ENCODE data around the gene CDH23.

CDH23 gene

GRCh38 chr10:71782221-71782916 is 385.6 kb downstream of the CDH23 start:
- no peak for FAIRE-seq

DNA sequence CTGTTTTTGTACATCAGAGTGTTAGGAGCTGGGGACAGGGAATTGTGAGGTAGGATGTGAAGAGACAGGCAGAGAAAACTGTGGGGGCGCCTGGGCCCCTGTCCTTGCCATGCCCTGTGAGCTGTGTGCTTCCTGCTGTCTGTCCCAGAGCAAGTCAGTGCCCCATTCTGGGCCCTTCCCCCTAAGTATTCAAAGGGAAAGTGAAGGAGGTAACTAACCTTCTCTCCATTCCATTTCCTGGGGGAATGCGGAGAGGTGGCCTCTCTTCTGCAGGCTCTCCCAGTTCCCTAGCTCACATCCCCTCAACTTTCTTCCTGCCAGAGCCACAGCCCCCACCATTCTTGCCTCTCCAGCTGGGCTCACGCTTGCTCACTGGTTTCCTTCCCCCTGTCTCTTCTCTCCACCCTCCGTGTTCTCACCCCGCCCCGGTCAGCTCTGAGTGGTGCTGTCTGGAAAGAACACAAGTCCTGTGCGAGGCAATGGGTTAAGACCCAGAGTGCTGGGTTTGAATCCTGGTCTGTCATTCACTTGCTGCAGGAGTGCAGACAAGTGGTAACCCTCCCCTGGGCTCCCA is 386.3 kb downstream of the CDH23 start:
- FAIRE-seq = no peak

DNA sequence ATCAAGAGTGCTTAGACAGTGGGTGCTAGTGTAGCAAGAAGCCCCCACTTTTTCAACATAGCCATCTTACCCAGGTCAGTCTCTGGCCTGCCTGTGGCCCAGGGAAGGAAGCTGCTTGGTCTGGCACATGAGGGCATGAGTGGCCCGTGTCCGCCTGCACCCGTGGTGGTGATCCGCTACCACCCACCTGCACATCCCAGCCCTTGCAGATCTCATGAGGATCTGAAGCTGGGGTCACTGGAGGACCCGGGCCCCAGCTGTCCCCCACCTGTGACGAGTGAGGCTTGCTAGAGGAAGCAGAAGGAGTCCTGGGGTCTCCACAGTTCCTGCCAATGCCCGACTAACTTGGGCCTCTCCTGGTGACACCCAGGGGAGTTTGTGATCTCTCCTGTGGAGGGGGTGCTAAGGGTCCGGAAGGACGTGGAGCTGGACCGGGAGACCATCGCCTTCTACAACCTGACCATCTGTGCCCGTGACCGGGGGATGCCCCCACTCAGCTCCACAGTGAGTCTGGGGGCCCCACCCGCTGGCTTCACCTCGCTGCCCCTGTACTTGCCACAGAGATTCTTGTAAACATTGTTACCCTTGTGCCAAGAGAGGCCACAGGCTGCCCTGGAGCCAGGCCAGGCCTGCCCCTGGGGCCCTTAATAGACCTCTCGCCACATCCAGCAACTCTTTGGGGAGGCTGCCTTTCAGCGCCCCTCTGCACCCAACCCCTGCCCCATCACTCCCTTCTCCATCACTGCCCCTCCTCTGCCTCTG is 387.4 kb downstream of the CDH23 start:
- no peak for FAIRE-seq

GRCh38 chr10:71784679-71785272 is 388.1 kb downstream of the CDH23 start:
- FAIRE-seq = no peak

GRCh38 chr10:71788954-71789353 is 392.2 kb downstream of the CDH23 start:
- FAIRE-seq = no peak

DNA sequence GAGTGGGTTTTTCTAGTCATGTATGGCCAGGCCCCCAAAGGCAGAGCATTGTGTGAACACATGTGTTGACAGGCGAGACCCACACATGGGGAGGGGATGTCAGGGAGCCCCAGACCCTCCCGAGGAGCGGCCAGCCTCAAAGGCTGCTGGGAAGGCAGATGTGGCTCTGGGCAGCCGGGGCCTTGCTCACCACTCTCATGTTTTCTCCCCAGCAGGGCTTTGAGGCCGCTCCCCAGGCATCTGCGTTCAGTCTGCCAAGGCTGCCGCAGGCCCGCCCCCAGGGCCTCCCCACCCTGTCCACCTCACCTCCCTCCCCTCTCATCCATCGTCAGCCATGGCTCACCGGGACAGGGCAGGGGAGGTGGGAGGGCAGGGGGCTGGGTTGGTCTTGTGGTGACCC is 393.2 kb downstream of the CDH23 start:
- no peak for FAIRE-seq

DNA sequence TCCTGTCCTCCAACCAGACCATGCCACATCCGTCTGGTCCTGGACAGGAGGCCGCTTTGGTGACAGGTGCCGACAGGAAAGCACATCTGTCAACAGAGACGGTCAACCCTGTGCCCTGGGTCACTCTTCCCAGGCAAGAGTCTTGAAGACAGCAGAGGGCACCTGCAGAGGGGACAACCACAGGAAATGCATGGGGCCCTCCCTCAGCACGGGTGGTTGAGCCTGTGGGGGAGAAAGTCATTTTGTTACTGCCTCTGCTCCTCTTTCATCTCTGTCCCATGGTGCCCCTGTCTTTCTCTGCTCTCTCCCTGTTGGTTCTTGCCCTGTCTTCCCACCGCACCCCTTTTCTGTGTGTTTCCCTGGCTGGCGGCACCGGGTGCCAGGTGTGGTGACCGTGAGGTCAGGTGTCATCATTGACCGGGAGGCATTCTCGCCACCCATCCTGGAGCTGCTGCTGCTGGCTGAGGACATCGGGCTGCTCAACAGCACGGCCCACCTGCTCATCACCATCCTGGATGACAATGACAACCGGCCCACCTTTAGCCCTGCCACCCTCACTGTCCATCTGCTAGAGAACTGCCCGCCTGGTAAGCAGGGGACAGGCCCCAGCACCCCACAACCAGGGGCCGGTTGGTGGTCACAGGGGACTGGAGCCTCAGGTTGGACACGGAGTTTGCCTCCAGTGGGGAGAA is 394.2 kb downstream of the CDH23 start:
- no peak for FAIRE-seq

DNA sequence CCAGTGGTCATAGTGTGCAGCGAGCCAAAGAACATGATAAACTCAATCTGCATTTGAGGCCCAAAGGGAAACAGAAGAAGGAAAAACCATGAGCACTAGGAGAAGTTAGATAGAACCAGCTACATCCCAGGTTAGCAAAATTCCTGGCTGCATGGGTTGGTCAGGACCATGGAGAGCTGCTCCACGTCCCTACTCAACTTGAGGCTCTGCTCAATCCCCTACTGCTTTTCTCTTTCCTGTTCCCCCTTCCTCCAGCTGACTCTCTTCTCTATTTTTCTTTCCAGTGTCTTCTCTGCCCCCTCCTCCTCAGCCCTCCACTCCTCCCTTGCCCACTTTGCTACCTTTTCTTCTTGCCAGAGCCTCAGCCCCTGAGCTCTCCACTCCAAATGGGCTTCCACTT is 398.5 kb downstream of the CDH23 start:
- no peak for FAIRE-seq

DNA sequence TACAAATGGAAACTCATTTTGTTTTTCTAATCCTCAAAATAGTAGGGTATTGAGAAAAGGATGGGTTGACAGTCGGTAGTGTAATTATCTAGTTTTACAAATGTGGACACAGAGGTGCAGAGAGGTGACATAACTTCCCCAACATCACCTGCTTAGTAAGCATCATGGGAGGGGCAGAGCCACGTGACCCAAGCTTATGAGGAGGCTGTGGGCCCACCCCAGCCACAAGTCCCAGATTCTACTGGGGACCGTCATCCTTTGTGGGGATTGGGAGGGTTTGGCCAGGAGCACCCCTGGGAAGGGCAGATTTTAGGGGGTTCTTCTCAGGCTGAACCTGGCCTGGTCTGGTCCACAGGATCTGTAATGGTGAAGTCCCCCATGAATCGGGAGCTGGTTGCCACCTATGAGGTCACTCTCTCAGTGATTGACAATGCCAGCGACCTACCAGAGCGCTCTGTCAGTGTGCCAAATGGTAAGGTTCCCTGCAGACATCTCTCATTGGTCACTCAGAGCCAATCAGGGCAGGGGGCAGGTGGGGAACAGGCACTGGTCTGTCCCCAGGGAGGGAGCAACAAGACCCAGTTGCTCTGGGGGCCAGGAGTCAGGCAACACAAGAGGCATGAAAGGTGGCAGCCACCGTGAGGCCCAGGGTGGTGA is 400.2 kb downstream of the CDH23 start:
- no peak for FAIRE-seq

- no peak for FAIRE-seq
These were observed 401.0 kb downstream of the CDH23 start for GRCh38 chr10:71797533-71798307.

GRCh38 chr10:71798308-71798624 is 401.5 kb downstream of the CDH23 start:
- no peak for FAIRE-seq

DNA sequence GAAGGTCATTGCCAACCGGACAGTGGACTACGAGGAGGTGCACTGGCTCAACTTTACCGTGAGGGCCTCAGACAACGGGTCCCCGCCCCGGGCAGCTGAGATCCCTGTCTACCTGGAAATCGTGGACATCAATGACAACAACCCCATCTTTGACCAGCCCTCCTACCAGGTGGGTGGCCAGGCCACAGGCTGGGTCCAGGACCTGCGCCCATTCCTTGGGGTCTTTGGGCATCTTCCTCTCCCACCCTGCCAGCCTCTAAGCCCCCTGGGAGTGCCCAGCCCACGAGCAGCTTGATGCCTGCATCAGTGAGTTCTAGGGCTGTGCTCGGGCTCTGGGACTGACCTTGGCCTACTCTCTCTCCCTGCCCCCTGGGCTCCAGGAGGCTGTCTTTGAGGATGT is 402.4 kb downstream of the CDH23 start:
- FAIRE-seq = no peak

GRCh38 chr10:71799608-71800453 is 403.1 kb downstream of the CDH23 start:
- no peak for FAIRE-seq

DNA sequence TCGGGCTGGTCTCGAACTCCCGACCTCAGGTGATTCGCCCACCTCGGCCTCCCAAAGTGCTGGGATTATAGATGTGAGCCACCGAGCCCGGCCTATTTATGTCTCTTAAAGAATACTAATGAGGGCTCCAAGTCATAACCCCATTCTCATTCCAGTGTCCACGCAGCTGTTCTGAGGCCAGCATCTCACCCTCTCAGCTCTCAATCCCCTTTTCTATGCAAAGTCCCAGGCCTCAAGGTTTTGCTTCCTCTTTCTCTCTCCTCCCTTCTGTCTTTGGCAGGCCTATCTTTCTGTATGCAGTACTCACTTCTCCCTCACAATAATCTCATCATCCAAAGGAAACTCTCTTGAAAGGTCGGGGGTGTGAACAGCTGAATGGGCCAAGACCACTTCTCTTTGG is 404.6 kb downstream of the CDH23 start:
- no peak for FAIRE-seq

GRCh38 chr10:71802235-71802634 is 405.5 kb downstream of the CDH23 start:
- FAIRE-seq = no peak

DNA sequence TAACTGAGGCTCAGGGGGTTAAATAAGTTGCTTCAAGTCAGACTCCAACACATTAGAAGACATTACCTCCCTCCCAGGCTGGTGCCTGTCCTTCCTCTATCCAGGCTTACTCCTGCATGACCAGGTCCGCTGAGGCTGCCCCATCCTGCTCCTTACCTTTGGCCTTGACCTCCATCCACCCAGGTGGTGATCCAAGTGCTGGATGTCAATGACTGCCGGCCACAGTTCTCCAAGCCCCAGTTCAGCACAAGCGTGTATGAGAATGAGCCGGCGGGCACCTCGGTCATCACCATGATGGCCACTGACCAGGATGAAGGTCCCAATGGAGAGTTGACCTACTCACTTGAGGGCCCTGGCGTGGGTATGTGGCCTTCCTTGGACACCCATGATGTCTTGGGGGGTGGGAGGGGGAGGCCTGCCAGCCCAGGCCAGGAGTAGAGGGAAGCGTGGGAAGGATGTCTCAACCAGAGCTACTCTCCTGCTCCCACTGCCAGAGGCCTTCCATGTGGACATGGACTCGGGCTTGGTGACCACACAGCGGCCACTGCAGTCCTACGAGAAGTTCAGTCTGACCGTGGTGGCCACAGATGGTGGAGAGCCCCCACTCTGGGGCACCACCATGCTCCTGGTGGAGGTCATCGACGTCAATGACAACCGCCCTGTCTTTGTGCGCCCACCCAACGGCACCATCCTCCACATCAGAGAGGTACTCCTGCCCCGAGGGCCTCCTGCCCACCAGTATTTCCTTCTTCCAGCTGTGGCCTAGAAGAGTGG is 406.2 kb downstream of the CDH23 start:
- FAIRE-seq = no peak

- no peak for FAIRE-seq
These were observed 407.4 kb downstream of the CDH23 start for GRCh38 chr10:71804077-71804476.

GRCh38 chr10:71805776-71806703 is 409.3 kb downstream of the CDH23 start:
- no peak for FAIRE-seq
